SHP77 (cell line): Measurements from ENCODE around the gene SNX18.

Experiments
- DNase-seq, 2 experiments: peaks; one replicate each; lab custom pipeline; 2025; lab: John Stamatoyannopoulos, UW

Gene SNX18

DNA sequence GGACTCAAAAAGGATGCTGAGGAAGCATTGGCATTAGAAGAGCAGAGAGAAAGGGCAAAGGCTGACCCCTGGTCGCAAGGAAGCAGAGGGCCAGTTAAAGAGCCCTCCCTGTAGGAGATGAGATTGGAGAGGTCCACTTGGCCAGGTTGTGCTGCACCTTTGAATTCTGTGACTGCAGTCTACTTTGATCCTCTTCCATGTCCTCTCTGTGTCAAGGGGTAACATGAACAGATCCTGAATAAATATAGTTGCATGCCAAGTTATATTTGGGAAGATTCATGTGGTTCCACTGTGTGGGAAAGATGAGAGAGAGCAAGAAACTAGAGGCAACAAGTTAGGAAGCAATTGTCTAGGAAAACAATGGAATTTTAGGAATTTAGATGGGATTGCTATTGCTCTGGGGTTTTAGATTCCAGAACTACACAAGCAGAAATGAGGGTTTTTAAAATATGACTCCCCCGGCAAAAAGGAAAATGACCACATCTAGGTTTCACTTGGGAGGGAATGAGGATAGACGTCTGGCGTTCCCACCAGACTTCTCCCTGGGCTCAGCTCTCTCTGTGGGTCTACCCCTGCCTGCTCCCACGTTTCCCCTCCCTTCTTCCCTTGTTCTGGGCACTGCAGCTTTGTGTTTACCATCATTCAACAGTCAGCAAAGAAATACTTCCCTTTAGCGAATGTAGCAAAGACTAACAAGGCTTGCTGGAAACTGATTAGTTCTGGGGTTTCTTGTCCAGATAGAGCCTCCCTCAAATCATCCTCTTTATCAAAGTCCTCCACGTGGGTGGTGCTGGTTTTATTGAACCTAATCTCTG is 63.6 kb downstream of the SNX18 start:
- no peak for DNase-seq

DNA sequence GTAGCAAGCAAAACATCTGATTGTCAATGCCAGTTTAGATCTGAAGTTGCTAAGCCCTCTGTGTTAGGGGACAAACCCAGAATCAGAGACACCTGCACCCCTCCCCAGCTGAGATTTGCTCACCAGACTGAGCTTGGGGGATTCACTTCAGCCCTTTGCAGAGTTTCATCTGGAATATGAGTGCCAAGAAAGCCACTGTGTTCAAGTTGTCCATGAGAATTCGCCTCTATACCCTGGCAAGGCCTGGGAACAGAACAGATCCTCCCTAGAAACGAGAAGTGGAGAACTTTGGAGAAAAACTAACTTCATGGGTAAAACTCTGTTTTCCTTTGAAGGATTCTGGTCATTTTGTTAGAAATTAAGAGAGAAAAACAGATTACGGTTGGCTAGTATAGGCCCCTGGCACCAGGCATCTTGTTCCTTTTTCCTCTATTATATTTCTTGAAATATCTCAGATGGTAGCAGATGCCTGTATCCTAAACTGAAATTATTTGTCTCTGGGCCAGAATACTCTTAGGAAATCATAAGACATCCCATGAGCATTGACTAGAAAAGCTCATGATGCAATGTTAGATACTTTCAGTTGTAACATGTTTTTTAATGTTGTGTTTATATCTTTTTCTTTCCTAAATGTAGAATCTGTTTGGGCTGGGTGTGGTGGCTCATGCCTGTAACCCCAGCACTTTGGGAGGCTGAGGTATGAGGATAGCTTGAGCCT is 64.4 kb downstream of the SNX18 start:
- no peak for DNase-seq

DNA sequence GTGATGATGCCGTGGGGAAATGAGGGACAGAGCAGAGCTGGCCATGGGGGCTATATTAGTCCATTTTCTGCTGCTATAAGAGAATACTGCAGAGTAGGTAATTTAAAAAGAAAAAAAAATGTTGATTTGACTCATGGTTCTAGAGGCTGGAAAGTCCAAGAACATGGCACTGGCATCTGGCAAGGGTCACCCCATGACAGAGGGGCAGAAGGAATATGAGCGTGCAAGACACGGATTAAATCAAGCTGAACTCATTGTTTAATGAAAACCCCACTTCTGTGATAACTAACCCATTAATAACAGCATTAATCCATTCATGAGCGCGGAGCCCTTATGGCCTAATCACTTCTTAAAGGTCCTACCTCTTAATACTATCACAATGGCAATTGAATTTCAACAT is 68.8 kb downstream of the SNX18 start:
- no peak for DNase-seq

DNA sequence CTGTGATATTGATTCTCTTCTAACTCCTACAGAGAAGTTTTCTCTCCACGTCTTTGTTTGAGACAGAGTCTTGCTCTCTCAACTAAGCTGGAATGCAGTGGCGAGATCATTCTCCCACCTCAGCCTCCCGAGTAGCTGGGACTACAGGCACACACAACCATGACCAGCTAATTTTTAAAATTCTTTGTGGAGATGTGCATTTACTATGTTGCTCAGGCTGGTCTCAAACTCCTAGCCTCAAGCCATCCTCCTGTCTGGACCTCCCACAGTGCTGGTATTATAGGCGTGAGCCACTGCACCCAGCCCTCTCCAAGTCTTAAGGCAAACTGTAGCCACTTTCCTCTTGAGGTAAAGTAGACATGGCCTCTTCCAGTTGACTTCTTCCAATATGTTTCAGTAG is 72.2 kb downstream of the SNX18 start:
- no peak for DNase-seq

DNA sequence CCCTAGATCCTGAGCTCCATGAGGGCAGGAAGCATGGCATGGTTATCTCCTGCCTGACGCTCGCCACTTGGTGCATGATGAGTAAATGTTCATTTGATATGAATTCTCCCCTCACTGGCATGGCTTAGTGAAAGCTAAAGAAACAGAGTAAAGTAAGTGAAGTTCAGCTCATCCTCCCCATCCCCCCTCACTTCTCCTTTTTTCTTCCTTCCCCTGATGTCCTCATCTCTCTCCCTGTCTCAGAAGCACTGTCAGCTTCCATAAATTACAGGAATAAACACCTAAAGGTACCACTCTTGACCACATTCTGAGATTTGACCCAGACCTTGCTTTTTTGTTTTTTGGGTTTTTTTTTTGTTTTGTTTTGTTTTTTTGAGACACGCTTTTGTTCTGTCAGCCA is 73.3 kb downstream of the SNX18 start:
- DNase-seq, result no peak

DNA sequence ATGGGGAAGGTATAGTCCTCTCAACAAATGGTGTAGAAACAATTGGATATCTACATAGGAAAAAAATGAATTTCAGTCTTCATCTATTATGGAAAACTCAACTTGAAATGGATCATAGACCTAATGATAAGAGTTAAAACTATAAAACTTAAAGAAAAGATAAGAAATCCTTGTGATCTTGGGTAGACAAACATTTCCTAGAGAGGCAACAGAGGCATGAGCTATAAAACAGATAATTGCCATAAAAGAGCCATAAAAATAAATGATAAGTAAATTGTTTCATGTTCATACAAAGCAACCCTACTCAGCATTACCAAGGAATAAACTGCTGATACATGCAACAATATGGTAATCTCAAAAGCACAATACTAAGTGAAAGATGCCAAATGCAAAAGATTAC is 76.2 kb downstream of the SNX18 start:
- DNase-seq, result no peak

DNA sequence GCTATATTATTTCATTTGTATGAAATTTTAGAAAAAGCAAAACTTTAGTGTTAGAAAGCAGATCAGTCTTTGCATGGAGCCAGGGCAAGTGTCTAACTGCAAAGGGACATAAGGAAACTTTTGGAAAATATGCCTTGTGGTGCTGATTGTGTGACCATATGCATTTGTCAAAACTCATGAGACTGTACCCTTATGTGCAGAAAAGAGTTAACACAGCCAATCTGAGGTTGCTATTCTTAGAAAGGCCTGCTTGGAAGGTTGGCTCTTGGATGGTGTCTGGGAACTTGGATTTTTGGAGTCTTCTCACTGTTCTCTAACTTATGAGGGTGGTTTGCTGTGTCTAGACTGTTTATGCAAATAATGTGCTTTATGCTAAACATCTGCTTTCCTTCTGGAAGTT is 76.6 kb downstream of the SNX18 start:
- no peak for DNase-seq

- no peak for DNase-seq
These were observed 78.2 kb downstream of the SNX18 start for GRCh38 chr5:54595721-54596120.
